NCI-H2227 (cell line): ENCODE data around the gene PDE10A.
"Not testable (repeated sequence)": the region's sequence is repeated elsewhere in the genome, so short reads cannot be mapped to it uniquely, and the experiment has no call there.

Source experiments
- DNase-seq: peaks from one replicate; lab custom pipeline; 2025; ENCODE audit not compliant: unreplicated experiment; lab: John Stamatoyannopoulos, UW

The PDE10A gene

GRCh38 chr6:165594584-165595333 lies 68.3 kb downstream of the PDE10A start:
- no peak for DNase-seq

- not testable (repeated sequence) for DNase-seq
These were observed 70.1 kb downstream of the PDE10A start for GRCh38 chr6:165592947-165593346.

- DNase-seq, result no peak
These were observed 74.5 kb downstream of the PDE10A start for GRCh38 chr6:165588515-165588914.

GRCh38 chr6:165587206-165587605 lies 75.8 kb downstream of the PDE10A start:
- DNase-seq, result no peak

- no peak for DNase-seq
These were observed 76.3 kb downstream of the PDE10A start for GRCh38 chr6:165586706-165587105.

GRCh38 chr6:165585060-165585459 lies 78.0 kb downstream of the PDE10A start:
- DNase-seq, result no peak

GRCh38 chr6:165584541-165584940 lies 78.5 kb downstream of the PDE10A start:
- DNase-seq, result no peak

GRCh38 chr6:165581678-165582077 lies 81.4 kb downstream of the PDE10A start:
- no peak for DNase-seq

GRCh38 chr6:165580136-165580535 lies 82.9 kb downstream of the PDE10A start:
- DNase-seq, result no peak

- no peak for DNase-seq
These were observed 83.9 kb downstream of the PDE10A start for GRCh38 chr6:165579151-165579550.

- no peak for DNase-seq
These were observed 85.5 kb downstream of the PDE10A start for GRCh38 chr6:165577556-165577955.

GRCh38 chr6:165575158-165575549 lies 87.9 kb downstream of the PDE10A start:
- DNase-seq, result no peak

- no peak for DNase-seq
These were observed 88.6 kb downstream of the PDE10A start for GRCh38 chr6:165574220-165575157.

- DNase-seq, result no peak
These were observed 89.4 kb downstream of the PDE10A start for GRCh38 chr6:165573671-165574070.

GRCh38 chr6:165571721-165572132 lies 91.3 kb downstream of the PDE10A start:
- no peak for DNase-seq

- no peak for DNase-seq
These were observed 91.9 kb downstream of the PDE10A start for GRCh38 chr6:165571068-165571682.

GRCh38 chr6:165568326-165568725 lies 94.7 kb downstream of the PDE10A start:
- DNase-seq, result no peak

- no peak for DNase-seq
These were observed 96.8 kb downstream of the PDE10A start for GRCh38 chr6:165566088-165566828.

GRCh38 chr6:165562421-165563090 lies 100.5 kb downstream of the PDE10A start:
- no peak for DNase-seq

- no peak for DNase-seq
These were observed 103.4 kb downstream of the PDE10A start for GRCh38 chr6:165559632-165560031.
